Endothelial cell of umbilical vein (primary cell): ENCODE results near the gene TUBA4A.

Experiments used
- EZH2 ChIP-seq: IDR thresholded peaks from 2 replicates; pipeline ENCODE4 v1.6.1; 2012; ENCODE audit warnings: borderline replicate concordance, low read depth, mild to moderate bottlenecking, moderate library complexity, low read length, inconsistent platforms; ENCODE audit not compliant: severe bottlenecking
- GATA2 ChIP-seq: IDR thresholded peaks from 2 replicates; pipeline ENCODE4 v1.7.0; 2011; ENCODE audit warnings: low read depth, mild to moderate bottlenecking, moderate library complexity, mixed read lengths, low read length; ENCODE audit not compliant: insufficient read length, insufficient read depth
- JUN ChIP-seq: IDR thresholded peaks from 2 replicates; pipeline ENCODE4 v1.6.1; 2011; ENCODE audit warnings: borderline replicate concordance, low read depth; ENCODE audit not compliant: insufficient read length, insufficient read depth
- MAX ChIP-seq: IDR thresholded peaks from 2 replicates; pipeline ENCODE4 v1.6.1; 2011; ENCODE audit not compliant: insufficient read depth, insufficient read length
- MYC ChIP-seq: IDR thresholded peaks from one replicate; pipeline ENCODE4 v1.6.1; 2011; ENCODE audit warnings: mild to moderate bottlenecking, low read depth, low read length
- POLR2A ChIP-seq: IDR thresholded peaks from 2 replicates; pipeline ENCODE4 v1.6.1; 2012; ENCODE audit warnings: low read depth, mild to moderate bottlenecking, control low read depth, low read length
- POLR2AphosphoS5 ChIP-seq: IDR thresholded peaks from 2 replicates; pipeline ENCODE4 v1.6.1; 2012; ENCODE audit warnings: low read depth, mild to moderate bottlenecking, control low read depth, low read length, moderate library complexity; ENCODE audit not compliant: insufficient read depth
- TF ChIP-seq, protein P1 (sequence below), 2 donors: IDR thresholded peaks; 1 replicate in 1 of 2; 2 replicates in 1 of 2; pipeline ENCODE4 v1.5.1; 2011; ENCODE audit warnings: low read length in 2 of 2, mild to moderate bottlenecking in 2 of 2, moderate library complexity in 2 of 2, control low read depth in 1 of 2, inconsistent platforms in 1 of 2, low read depth in 1 of 2; ENCODE audit not compliant: insufficient read depth in 1 of 2; ENCODE audit errors: extremely low read depth in 1 of 2

DNA sequence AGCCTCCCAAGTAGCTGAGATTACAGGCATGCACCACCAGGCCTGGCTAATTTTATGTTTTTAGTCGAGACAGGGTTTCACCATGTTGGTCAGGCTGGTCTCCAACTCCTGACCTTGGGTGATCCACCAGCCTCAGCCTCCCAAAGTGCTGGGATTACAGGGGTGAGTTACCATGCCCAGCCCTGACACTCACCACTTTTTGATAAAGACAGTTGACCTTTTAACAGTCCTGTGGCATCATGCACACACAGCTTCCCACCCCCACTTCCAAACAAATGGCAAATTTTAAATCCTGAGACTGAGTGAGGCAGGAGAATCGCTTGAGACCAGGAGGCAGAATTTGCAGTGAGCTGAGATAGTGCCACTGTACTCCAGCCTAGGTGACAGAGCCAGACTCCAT lies 19.3 kb upstream of the TUBA4A start:
- TF ChIP-seq, protein P1, sequence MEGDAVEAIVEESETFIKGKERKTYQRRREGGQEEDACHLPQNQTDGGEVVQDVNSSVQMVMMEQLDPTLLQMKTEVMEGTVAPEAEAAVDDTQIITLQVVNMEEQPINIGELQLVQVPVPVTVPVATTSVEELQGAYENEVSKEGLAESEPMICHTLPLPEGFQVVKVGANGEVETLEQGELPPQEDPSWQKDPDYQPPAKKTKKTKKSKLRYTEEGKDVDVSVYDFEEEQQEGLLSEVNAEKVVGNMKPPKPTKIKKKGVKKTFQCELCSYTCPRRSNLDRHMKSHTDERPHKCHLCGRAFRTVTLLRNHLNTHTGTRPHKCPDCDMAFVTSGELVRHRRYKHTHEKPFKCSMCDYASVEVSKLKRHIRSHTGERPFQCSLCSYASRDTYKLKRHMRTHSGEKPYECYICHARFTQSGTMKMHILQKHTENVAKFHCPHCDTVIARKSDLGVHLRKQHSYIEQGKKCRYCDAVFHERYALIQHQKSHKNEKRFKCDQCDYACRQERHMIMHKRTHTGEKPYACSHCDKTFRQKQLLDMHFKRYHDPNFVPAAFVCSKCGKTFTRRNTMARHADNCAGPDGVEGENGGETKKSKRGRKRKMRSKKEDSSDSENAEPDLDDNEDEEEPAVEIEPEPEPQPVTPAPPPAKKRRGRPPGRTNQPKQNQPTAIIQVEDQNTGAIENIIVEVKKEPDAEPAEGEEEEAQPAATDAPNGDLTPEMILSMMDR (IDR thresholded peaks at IDR 0.05; ENCODE audit: extremely low read depth in 1 of 2, insufficient read depth in 1 of 2, low read depth in 1 of 2, low read length in 2 of 2), result no peak
- TF ChIP-seq GATA2 (no peak), POLR2AphosphoS5 (no peak), MAX (no peak), POLR2A (no peak), EZH2 (no peak), JUN (no peak), MYC (no peak)
